SU-DHL-6 (cell line): Measurements from ENCODE around the gene RHBDF2.

ENCODE experiments used
- CTCF ChIP-seq: fragments of 200-600 bp; sonication (generic); IDR thresholded peaks from one replicate; pipeline ENCODE4 v1.5.1; 2017; ENCODE audit warnings: antibody characterized with exemption, mild to moderate bottlenecking, low read length, moderate library complexity; ENCODE audit not compliant: insufficient read depth, poor library complexity, severe bottlenecking
- EZH2phosphoT487 ChIP-seq: fragments of 200-600 bp; sonication (generic), shearing (Covaris generic); conservative IDR thresholded peaks from 2 replicates; pipeline ENCODE4 v1.6.1; 2018; ENCODE audit warnings: mild to moderate bottlenecking, antibody characterized with exemption, low read length, moderate library complexity, mixed read lengths

GRCh38 chr17:76513306-76513692 lies 12.1 kb upstream of the RHBDF2 start:
- no peak for TF ChIP-seq CTCF
- TF ChIP-seq EZH2phosphoT487, result no peak
